Pancreas (tissue), 10 donors: Measurements from ENCODE around the gene HTR4. TPM values are rescaled to one million over a fixed set of nuclear protein-coding genes. Genes with fewer than 3 reads are reported as not detected.

Source experiments
- ATAC-seq, 4 donors: fragments of 200-7000 bp; cut with Tn5 transposase; one replicate each; pipeline versions ENCODE4 v1.8.0 to v1.9.1; 2020; ENCODE audit warnings: mild to moderate bottlenecking in 4 of 4, moderate library complexity in 4 of 4
- DNase-seq, 6 donors: peaks; one replicate each; pipeline ENCODE4 v3.0.0-alpha.2; 2020
- FAIRE-seq: peaks from 2 replicates; lab custom pipeline; 2012; peaks lifted over from hg19 to GRCh38; lab: Jason Lieb, UNC
- H3K27ac ChIP-seq, 4 donors: fragments of 200-600 bp; sonication (generic); 1 replicate in 3 of 4; 2 replicates in 1 of 4; pipeline versions ENCODE4 v1.5.0 to v1.8.0; 2020
- H3K27me3 ChIP-seq, 4 donors: fragments of 200-600 bp; one replicate each; pipeline ENCODE4 v1.8.0; 2021
- H3K36me3 ChIP-seq, 3 donors: fragments of 200-600 bp; sonication (generic) in 1 of 3; one replicate each; pipeline versions ENCODE4 v1.5.0 to v1.8.0; 2020 to 2021
- H3K4me1 ChIP-seq, 3 donors: fragments of 200-600 bp; one replicate each; pipeline ENCODE4 v1.8.0; 2021
- H3K4me3 ChIP-seq, 4 donors: fragments of 200-600 bp; sonication (generic) in 2 of 4; one replicate each; pipeline versions ENCODE4 v1.5.0 to v1.8.0; 2020 to 2021
- H3K9me3 ChIP-seq, 4 donors: fragments of 200-600 bp; one replicate each; pipeline ENCODE4 v1.8.0; 2021
- CTCF ChIP-seq, 4 donors: fragments of 200-600 bp; sonication (generic) in 3 of 4; IDR thresholded peaks; one replicate each; pipeline versions ENCODE4 v1.5.0 to v1.8.0; 2021; ENCODE audit warnings: antibody characterized with exemption in 4 of 4
- WGBS, 2 donors: extraction: QIAGEN DNeasy Blood & Tissue Kit; methylation state at CpG; one replicate each; pipeline ENCODE4 v1.1.7; 2013; 5-methylcytosine and 5-hydroxymethylcytosine counted together
- intact Hi-C, 3 donors: fragments of 100-400 bp; cut with DNase I; formaldehyde crosslinking; loops; one replicate each; pipeline versions ENCODE4 v1.11.1 to v1.14.2; 2022
- polyA plus RNA-seq, 2 donors: library from polyadenylated mRNA; stranded (reverse); fragments of 200-250 nt; gene quantifications; one replicate each; pipeline ENCODE4 v1.2.3, GENCODE V29; 2013
- total RNA-seq, 6 donors: library from RNA; stranded (reverse); fragmentation: NEBNext Ultra II Directional in 4 of 6; extraction: Animal tissue kit (Norgen Biotek cat#: 25700) in 4 of 6; gene quantifications; one replicate each; pipeline versions ENCODE4 v1.2.1 to v1.2.4, GENCODE V29; 2021 to 2023
- donor health status: healthy with polysubstance abuse.
- donor health status: DM: no; HTN: no; CAD: no; lungs with moderate emphysema.
- donor health status: DM: no; HTN: no; CAD: no.
- donor health status: control.
- donor health status: control.
- donor health status: Bipolar disorder and iron deficiency.
- donor health status: DM: yes; HTN: yes; CAD: no.
- donor health status: DM: no; HTN: no; CAD: no.
- donor health status: DM: no; HTN: no; CAD: no.
- donor health status: DM: yes; HTN: yes; CAD: no.

HTR4 gene
- total and polyA plus RNA-seq, 8 donors: not detected

GRCh38 chr5:148458036-148458888, 196.1 kb downstream of the HTR4 start:
- Histone ChIP-seq H3K9me3 (no peaks in the 10 kb centered on the region), H3K4me1 (no peaks in the 10 kb centered on the region), H3K4me3 (no peak overlapping the region), H3K27ac (no peak overlapping the region), H3K27me3 (no peaks in the 10 kb centered on the region), H3K36me3 (no peaks in the 10 kb centered on the region)
- 85 to 95% methylated on average over 3 of the region's 3 CpGs for WGBS, 2 donors
- ATAC-seq (no peak), FAIRE-seq (no peak), DNase-seq (no peak)
- intact Hi-C loops: no loop called here
- TF ChIP-seq CTCF (IDR thresholded peaks at IDR 0.05): no peak

GRCh38 chr5:148457183-148457620, 197.1 kb downstream of the HTR4 start:
- H3K4me1 ChIP-seq: no peaks in the 10 kb centered on the region
- TF ChIP-seq CTCF (IDR thresholded peaks at IDR 0.05): no peak
- H3K27ac ChIP-seq: no peak overlapping the region
- ATAC-seq: no peak
- no peaks in the 10 kb centered on the region for H3K36me3 ChIP-seq
- intact Hi-C loops: no loop called here
- H3K27me3 ChIP-seq: no peaks in the 10 kb centered on the region
- H3K9me3 ChIP-seq: no peaks in the 10 kb centered on the region
- no peak overlapping the region for H3K4me3 ChIP-seq
- DNase-seq: no peak
- 56 to 62% methylated on average over 5 of the region's 5 CpGs for WGBS, 2 donors
- FAIRE-seq: no peak

- WGBS, 2 donors: 79 to 85% methylated on average over 6 of the region's 6 CpGs
- ATAC-seq (no peak), DNase-seq (no peak), FAIRE-seq (no peak)
- Histone ChIP-seq H3K9me3 (no peaks in the 10 kb centered on the region), H3K27me3 (no peaks in the 10 kb centered on the region), H3K4me3 (no peak overlapping the region), H3K4me1 (no peaks in the 10 kb centered on the region), H3K36me3 (no peaks in the 10 kb centered on the region), H3K27ac (no peak overlapping the region)
- intact Hi-C loops: no loop called here
- no peak for TF ChIP-seq CTCF (IDR thresholded peaks at IDR 0.05)
These were observed 199.1 kb downstream of the HTR4 start for GRCh38 chr5:148455185-148455584.

- ATAC-seq (peak in 1 of 4 donors; percentile 34), FAIRE-seq (no peak), DNase-seq (no peak)
- no peaks in the 10 kb centered on the region for H3K27me3 ChIP-seq
- no peak overlapping the region for H3K4me3 ChIP-seq
- H3K27ac ChIP-seq: no peak overlapping the region
- no peaks in the 10 kb centered on the region for H3K4me1 ChIP-seq
- no peaks in the 10 kb centered on the region for H3K9me3 ChIP-seq
- 47% methylated on average over 5 of the region's 5 CpGs for WGBS, 2 donors
- intact Hi-C loops: no loop called here
- TF ChIP-seq CTCF (IDR thresholded peaks at IDR 0.05): no peak
- no peaks in the 10 kb centered on the region for H3K36me3 ChIP-seq
These were observed 199.8 kb downstream of the HTR4 start for GRCh38 chr5:148454576-148454975.
